GM18511 (cell line): ENCODE measurements around the gene C1QTNF1.
"Not testable (repeated sequence)": the region's sequence is repeated elsewhere in the genome, so short reads cannot be mapped to it uniquely, and the experiment has no call there.

ENCODE experiments used
- ATAC-seq: cut with Tn5 transposase; IDR thresholded peaks from one replicate; pipeline ENCODE4 v1.9.1; 2021; ENCODE audit warnings: mild to moderate bottlenecking, moderate library complexity; ENCODE audit not compliant: unreplicated experiment

C1QTNF1 gene

DNA sequence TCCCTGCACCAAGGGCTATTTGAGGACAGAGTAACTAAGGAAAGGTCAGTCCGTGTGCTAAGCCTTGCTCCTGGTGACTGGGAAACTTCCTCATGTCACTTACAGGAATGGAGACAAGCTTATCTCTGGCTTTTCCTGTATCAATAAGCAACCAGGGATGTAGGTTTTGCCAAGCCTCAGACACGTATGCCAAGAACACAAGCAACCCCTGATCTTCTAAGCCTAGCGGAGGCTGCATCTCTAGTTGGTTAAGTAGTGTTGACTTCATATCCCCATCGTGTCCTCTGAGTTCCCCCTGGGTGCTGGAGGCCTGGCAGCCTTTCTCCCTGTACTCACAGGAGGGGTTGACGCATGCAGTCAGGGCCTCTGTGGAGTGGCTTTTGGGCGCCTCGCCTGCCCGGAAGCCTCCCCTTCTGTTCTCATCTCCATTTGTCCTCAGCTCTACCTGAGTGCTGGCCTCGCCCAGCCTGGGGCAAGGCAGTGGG, 1.4 kb upstream of the C1QTNF1 start:
- ATAC-seq: no peak

DNA sequence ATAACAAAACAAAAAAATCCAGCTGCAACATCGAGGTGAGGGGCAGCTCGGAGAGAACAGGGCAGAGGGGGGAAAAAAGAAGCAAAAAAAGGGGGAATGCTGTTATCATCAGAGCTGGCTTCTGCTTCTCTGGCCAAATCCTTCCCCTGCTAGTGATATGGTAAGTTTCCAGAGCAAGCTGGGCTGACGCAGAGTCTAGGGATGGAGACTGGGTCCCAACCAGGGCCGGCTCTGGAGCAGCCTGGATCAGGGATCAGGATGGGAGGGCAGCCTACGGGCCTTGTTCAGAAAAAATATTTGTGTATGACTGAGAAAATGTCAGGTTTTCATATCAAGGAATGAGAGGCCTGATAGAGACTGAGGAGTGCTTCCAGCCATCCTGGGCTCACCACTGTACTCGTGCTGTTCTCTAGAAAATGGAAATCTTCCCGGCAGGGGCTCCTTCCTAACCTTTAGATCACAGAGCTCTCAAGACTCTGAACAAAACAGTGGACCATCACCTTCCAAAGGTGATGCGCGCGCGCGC, 726 bp upstream of the C1QTNF1 start:
- no peak for ATAC-seq

GRCh38 chr17:79024901-79025737, 1.1 kb downstream of the C1QTNF1 start:
- no peak for ATAC-seq

- no peak for ATAC-seq
Measured at GRCh38 chr17:79026376-79027273, 2.7 kb downstream of the C1QTNF1 start.

GRCh38 chr17:79027274-79027924, 3.4 kb downstream of the C1QTNF1 start:
- no peak for ATAC-seq

GRCh38 chr17:79027925-79028491, 4.0 kb downstream of the C1QTNF1 start:
- no peak for ATAC-seq

GRCh38 chr17:79028496-79029326, 4.7 kb downstream of the C1QTNF1 start:
- ATAC-seq: no peak

DNA sequence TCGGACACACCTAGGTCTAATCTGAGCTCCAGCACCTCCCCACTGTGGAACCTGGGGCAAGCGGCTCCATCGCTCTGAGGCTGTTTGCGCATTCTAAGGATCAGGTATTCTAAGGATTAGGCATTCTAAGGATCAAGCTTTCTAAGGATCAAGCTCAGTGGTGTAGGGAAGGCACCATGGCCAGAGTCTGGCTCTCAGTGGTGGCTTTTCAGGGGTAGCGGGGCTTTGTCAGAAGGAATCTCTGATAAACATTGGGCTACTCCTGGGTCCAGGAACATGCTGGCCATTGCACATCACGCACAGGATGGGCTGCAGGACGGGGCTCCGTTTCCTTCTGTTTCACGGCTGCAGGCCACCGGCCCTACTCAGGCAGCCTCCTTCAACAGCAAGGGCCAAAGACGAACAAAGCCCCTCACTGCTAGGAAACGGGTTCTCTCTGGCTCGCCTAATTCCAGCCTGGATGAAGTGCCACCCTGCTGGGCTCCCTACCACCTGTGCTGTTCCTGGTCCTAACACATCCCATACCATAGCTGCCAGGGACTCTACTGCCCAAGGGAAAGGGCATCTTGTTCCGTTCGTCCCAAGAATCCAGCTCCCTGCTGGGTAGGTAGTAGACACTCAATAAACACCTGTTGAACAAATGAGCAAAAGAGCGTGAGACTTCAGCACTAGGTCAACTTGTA, 5.5 kb downstream of the C1QTNF1 start:
- ATAC-seq: no peak

- ATAC-seq: not testable (repeated sequence)
Measured at GRCh38 chr17:79030636-79031035, 6.7 kb downstream of the C1QTNF1 start.

DNA sequence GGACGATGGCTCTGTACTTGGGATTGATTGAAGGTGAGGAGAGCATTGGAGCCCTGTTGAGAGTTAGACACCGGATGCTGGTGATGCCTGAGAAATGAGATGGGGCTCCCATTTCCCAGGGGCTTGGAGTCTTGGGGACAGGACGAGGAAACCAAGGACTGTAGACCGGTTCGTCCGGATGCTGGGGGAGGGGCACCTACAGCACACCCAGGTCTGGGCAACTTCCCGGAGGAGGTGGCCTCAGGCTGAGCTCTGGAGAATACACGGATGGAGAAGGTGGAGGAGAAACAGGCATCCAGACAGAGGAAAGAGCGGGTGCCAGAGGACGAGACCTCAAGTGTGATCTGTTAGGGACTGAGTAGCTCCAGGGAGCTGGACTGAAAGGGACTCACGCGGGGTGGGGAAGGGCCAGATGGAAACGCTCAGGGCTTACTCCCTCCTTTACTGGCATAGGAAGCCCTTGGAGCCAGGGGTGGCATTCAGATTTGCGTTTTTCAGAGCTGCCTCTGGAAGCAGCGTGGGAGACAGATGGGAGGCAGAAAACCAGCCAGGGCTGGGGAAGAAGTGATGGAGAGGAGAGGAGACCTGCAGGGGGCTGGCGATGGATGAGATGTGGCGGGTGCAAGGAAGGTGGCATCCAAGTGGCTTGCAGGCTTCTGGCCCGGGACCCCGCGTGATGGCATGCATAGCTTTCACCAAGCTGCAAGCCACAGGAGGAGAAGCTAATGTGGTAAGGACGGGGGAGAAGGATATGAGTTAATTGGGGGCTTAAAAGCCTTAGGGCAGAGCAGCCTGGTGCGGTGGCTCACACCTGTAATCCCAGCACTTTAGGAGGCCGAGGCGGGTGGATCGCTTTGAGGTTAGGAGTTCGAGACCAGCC, 8.3 kb downstream of the C1QTNF1 start:
- no peak for ATAC-seq

DNA sequence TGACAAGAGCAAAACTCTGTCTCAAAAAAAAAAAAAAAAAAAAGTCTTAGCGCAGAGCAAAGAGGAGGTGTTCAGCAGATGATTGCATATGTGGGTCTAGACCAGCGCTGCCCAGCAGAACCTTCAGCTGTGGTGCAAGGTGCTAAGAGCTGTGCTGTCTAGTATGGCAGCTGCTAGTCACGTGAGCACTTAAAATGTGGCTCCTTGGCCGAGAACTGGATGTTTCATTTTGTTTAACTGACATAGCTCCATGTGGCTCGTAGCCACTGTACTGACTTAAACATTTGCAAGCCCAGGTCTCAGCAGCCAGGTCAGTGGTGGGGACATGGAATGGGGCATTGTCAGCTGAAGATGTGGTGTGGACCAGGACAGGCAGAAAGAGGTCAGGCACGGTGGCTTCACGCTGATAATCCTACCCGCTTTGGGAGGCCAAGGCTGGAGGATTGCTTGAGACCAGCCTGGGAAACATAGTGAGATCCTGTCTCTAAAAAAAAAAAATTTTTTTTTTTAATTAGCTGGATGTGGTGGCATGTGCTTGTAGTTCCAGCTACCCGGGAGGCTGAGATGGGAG, 9.2 kb downstream of the C1QTNF1 start:
- no peak for ATAC-seq

DNA sequence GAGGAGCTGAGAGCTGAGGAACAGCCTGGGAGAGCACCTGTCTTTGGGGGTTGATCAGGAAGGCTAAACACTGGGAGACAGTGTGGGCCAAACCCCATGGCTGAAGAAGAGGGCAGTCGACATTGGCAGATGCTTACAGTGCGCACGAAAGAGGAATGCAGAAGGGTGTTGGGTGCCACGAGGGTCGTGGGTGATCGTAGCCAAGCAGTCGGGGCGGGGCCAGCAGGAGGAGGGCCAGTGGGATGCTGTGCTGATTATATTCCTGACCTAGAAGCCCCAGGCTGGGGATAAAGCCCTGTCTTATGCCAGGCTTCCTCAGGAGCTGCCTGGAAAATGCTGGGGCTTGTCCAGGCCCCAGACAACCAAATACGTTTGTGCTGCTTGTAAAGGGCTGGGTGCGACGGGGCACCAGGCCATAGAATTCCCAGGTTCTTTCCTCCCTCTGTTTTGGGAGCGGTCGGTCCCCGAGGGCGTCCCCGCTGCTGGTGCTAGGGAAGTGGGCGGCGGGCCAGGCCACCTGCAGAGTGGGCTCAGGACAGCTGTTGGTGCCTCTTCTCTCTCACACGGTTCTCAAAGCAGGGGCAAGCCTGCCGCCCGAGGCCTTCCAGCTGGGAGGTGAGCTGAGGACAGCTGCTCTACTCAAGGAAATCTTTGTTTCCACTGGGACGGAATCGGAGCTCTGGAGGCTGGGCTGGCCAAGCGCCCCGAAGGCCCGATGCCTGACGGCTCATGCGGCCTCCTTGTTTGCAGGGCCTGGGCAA, 10.0 kb downstream of the C1QTNF1 start:
- no peak for ATAC-seq

GRCh38 chr17:79034931-79035485, 11.0 kb downstream of the C1QTNF1 start:
- ATAC-seq: no peak

DNA sequence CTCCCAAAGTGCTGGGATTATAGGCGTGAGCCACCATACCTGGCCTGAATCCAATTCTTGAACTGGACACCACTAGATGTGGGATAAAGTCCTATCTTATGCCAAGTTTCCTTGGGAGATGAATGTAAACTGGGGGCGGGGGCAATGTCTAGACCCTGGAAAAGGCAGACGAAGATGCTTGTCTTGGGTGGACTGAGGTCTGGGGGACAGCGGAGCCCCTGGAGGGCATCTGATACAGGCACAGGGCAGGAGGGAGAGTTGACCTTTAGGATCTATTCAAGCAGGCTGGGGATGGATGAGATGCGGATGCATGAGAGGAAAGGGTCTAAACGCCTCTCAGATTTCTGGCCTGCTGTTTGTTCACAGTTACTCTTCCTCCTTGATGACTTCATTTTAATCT, 11.7 kb downstream of the C1QTNF1 start:
- ATAC-seq: no peak

DNA sequence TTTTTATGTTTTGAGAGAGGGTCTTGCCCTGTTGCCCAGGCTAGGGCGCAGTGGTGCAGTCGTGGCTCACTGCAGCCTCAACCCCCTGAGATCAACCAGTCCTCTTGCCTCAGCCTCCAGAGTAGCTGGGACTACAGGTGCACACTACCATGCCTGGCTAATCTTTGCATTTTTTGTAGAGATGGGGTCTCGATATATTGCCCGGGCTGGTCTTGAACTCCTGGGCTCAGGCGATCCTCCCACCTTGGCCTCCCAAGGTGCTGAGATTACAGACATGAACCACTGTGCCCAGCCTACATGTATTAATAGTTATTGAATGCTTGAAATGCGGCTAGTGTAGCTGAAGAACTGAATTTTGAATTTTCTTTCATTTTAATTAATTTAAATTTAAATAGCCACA, 12.2 kb downstream of the C1QTNF1 start:
- no peak for ATAC-seq

DNA sequence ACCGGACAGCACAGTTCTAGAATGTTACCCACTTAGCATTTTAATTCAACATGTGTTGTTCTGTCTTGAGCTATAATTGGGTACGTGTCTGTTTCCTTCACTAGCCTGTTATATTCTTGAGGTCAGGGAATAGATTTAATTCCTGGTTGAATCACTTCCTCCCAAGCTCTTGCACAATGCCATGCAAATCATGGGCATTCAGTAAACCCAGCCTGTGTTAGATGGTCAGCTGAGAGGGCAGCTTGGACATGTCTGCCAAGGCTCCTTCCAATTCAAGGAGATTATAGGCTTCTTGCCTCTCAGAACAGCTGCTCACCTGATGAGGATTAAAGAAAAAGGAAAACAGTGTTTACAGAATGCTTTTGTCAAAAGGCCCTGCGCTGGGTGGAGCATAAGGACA, 12.6 kb downstream of the C1QTNF1 start:
- no peak for ATAC-seq
